MM.1S (cell line): ENCODE measurements around the gene KRTAP3-1.

Source experiments
- EZH2 ChIP-seq: fragments of 300-600 bp; sonication (generic); optimal IDR thresholded peaks from 2 replicates; pipeline ENCODE3; 2017; ENCODE audit warnings: low read depth, mild to moderate bottlenecking, antibody characterized with exemption, low read length, mixed read lengths
- EZH2phosphoT487 ChIP-seq: fragments of 300-600 bp; sonication (generic); IDR thresholded peaks from 2 replicates; pipeline ENCODE4 v1.6.1; 2018; ENCODE audit warnings: antibody characterized with exemption, low read length
- TF ChIP-seq, protein P1 (sequence below): fragments of 300-600 bp; sonication (generic); IDR thresholded peaks from 2 replicates; pipeline ENCODE4 v1.5.1; 2016; ENCODE audit warnings: antibody characterized with exemption, low read length, mixed read lengths

GRCh38 chr17:41052566-41052965 is 43.6 kb upstream of the KRTAP3-1 start:
- TF ChIP-seq, protein P1, sequence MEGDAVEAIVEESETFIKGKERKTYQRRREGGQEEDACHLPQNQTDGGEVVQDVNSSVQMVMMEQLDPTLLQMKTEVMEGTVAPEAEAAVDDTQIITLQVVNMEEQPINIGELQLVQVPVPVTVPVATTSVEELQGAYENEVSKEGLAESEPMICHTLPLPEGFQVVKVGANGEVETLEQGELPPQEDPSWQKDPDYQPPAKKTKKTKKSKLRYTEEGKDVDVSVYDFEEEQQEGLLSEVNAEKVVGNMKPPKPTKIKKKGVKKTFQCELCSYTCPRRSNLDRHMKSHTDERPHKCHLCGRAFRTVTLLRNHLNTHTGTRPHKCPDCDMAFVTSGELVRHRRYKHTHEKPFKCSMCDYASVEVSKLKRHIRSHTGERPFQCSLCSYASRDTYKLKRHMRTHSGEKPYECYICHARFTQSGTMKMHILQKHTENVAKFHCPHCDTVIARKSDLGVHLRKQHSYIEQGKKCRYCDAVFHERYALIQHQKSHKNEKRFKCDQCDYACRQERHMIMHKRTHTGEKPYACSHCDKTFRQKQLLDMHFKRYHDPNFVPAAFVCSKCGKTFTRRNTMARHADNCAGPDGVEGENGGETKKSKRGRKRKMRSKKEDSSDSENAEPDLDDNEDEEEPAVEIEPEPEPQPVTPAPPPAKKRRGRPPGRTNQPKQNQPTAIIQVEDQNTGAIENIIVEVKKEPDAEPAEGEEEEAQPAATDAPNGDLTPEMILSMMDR = no peak
- TF ChIP-seq EZH2 = no peak
- TF ChIP-seq EZH2phosphoT487 = no peak
